Measurements from ENCODE around the gene NOX5.
"Not testable (repeated sequence)": the region's sequence is repeated elsewhere in the genome, so short reads cannot be mapped to it uniquely, and the experiment has no call there.

The NOX5 gene

GRCh38 chr15:69014454-69014853 lies at the start of gene NOX5:
TSS of gene NOX5 (plus strand) at chr15:69014695. CDS start at chr15:69014736, 41 bp downstream.
- no peak for DNase-seq

DNA sequence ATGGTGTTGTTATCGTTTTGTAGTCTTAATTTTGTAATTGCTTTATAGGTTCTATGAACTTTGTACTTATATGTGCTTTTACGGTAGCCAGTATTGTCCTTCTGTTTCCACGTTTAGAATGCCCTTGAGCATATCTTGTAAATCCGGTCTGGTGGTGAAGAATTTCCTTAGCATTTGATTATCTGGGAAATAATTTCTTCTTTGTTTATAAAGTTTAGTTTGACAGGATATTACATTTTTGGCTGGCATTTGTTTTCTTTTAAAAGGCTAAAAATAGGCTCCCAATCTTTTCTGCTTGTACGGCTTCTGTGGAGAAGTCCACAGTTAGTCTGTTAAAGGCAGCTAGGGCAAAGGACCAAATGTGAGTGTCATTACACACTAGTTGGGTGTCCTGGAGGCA lies 47.5 kb upstream of the NOX5 start:
- no peak for DNase-seq

- no peak for DNase-seq
These were observed 46.5 kb upstream of the NOX5 start for GRCh38 chr15:68967948-68968347.

DNA sequence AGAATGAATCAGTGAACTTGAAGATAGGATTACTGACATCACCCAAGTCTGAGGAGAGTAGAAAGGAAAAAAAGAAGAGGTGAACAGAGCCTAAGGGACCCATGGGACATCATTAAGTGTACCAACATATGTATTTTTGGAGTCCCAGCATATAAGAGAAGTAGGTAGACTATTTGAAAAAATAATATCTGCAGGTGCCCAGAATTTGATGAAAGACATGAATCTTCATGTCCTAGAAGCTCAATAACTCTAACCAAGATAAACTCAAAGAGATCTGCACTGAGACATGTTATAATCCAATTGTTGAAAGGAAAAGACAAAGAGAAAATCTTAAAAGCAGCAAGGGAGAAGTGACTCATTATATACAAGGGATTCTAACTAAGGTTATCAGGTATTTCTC lies 45.2 kb upstream of the NOX5 start:
- no peak for DNase-seq

- no peak for DNase-seq
These were observed 42.1 kb upstream of the NOX5 start for GRCh38 chr15:68972201-68973065.

DNA sequence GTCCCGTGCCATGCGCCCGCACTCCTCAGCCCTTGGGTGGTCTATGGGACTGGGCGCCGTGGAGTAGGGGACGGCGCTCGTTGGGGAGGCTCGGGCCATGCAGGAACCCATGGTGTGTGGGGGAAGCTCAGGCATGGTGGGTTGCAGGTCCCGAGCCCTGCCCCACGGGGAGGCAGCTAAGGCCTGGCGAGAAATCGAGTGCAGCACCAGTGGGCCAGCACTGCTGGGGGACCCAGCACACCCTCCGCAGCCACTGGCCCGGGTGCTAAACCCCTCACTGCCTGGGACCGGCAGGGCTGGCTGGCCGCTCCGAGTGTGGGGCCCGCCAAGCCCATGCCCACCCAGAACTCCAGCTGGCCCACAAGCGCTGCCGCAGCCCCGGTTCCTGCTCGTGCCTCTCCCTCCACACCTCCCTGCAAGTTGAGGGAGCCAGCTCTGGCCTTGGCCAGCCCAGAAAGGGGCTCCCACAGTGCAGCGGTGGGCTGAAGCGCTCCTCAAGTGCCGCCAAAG lies 38.8 kb upstream of the NOX5 start:
- DNase-seq = not testable (repeated sequence)

- DNase-seq = not testable (repeated sequence)
These were observed 37.1 kb upstream of the NOX5 start for GRCh38 chr15:68977426-68977825.

GRCh38 chr15:68979006-68979405 lies 35.5 kb upstream of the NOX5 start:
- no peak for DNase-seq

- no peak for DNase-seq
These were observed 34.7 kb upstream of the NOX5 start for GRCh38 chr15:68979816-68980215.

DNA sequence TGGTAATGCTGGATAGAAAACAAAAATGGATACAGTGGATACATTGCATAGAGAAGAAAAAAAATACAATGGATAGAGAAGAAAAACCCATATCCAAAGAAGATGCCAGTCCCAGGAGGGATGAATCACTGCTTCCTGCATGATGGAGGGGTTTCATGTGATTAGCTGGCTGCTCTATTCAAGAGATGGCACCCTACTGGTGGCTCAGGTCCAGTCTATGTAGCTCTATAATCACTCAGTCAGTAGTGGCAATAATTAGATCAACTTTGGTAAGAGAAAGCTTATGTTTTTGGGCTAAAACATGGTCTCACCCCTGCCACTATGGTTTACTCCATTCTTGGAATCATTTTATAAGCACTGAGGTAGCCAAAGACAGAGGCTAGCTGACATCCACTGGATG lies 33.7 kb upstream of the NOX5 start:
- no peak for DNase-seq

- DNase-seq = no peak
These were observed 32.6 kb upstream of the NOX5 start for GRCh38 chr15:68981941-68982340.

- no peak for DNase-seq
These were observed 31.4 kb upstream of the NOX5 start for GRCh38 chr15:68982976-68983563.

- DNase-seq = no peak
These were observed 30.5 kb upstream of the NOX5 start for GRCh38 chr15:68983961-68984481.

DNA sequence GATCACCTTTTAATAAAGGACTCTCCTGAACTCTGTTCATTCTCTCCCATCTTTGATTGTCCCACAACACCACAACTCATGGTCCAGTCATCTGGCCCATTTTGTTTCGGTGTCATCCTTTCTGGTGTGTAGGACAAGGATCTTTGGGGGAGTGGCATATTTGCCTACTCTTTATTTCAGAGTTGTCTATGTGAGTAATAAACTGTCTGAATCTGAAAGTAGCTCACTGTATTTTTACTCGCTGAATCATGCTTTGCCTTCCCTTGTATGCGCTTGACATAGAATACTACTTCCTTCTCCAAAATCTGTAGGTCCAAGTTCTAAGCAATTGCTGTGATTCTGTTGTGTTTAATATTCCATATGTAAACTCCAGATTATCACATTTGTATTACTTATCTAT lies 29.9 kb upstream of the NOX5 start:
- DNase-seq = no peak

DNA sequence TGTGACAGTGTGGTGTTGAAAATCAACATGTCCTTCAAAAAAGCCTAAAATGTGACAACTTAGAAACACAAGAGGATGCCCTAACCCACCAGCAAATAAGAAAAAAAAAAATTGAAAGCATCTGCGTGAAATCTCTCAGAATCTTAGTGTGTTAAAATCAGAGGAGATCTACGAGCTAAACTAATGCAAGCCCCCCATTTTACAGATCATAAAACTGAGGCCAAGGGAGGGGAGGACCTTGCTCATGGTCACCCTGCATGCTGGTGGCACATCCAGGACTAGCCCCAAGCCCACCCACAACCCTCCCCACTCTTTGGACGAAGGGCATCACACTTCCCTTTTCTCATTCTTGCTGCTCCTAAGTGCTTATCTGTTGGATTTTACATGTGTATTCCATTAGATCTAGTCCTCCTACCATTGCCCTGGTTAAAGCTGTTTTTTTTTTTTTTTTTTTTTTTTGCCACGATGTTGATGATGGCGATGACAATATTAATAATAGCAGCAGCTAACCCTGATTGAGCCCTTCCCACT lies 29.1 kb upstream of the NOX5 start:
- DNase-seq = no peak

DNA sequence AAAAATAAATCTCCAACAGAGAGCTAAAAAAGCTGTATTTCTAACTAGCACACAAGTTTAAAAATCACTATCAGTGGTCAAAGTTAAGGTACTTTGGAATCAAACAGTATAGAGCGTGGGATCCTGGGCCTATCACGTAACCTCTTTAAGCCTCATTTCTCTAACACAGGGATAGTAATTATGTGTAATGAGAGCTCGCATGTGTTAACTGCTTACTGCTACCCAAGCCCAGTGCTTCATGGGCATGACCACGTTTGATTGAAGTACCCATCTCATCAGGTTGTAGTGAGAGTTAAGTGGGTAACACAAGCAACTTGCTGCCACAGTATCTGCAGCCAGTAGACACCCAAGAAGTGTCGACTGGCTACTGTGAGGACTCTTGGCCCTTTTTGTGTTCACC lies 28.2 kb upstream of the NOX5 start:
- DNase-seq = no peak

- no peak for DNase-seq
These were observed 27.4 kb upstream of the NOX5 start for GRCh38 chr15:68987120-68987519.

GRCh38 chr15:68987676-68988075 lies 26.8 kb upstream of the NOX5 start:
- DNase-seq = no peak

DNA sequence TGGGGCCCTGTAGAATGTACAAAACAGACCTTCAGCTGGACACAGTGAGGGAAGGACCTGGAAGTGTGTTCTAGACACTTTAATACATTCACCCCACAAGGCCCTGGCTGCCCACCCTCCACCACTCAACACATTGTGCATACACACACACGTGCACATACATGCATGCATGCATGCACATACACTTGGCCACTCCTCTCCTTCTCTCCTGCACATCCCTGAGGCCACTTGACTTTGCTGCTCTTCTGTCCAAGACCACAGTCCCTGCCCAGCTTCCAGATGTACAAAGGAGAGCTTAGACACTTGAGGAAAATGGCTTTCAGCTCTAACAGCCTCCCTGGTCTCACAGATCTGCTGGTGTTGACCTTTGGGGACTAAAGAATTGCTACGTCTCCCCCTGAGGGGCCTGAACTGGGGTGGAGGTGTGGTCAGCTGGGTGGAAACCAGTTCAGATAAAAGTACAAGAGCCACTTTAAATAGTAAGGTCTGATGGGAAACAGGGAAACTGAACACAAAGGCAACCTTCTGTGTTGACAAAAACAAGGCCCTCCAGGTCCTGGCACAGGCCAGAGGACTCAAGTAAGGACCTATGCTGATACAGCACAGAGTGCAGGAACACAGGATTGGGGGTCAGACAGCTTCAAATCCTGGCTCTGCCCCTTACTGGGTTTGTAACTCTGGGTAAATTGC lies 24.8 kb upstream of the NOX5 start:
- no peak for DNase-seq

GRCh38 chr15:68990231-68990991 lies 24.1 kb upstream of the NOX5 start:
- no peak for DNase-seq

- no peak for DNase-seq
These were observed 23.4 kb upstream of the NOX5 start for GRCh38 chr15:68990992-68991500.

- no peak for DNase-seq
These were observed 22.8 kb upstream of the NOX5 start for GRCh38 chr15:68991723-68992122.

All from CD4-positive, alpha-beta T cell treated with Interferon gamma for 1 hour (primary cell).